Neural cell (in vitro differentiated cells): Measurements from ENCODE around the gene ERC2. TPM values are rescaled to one million over a fixed set of nuclear protein-coding genes. Genes with fewer than 3 reads are reported as not detected.
"Not testable (repeated sequence)": the region's sequence is repeated elsewhere in the genome, so short reads cannot be mapped to it uniquely, and the experiment has no call there.

Source experiments
- H2AFZ ChIP-seq: fragments of 200-600, 300-800 bp; sonication (generic), shearing (Covaris generic); 2 replicates; pipeline ENCODE4 v1.6.0; 2014; ENCODE audit warnings: low read depth, mild to moderate bottlenecking, antibody characterized with exemption, low read length, moderate library complexity
- H3F3A ChIP-seq: fragments of 200-600 bp; shearing (Covaris generic); 2 replicates; pipeline ENCODE4 v1.6.1; 2016; ENCODE audit warnings: mild to moderate bottlenecking, moderate library complexity, mixed read lengths, antibody characterized with exemption, low read length; ENCODE audit not compliant: insufficient read depth, poor library complexity, severe bottlenecking
- H3K27ac ChIP-seq: fragments of 200-600, 300-800 bp; sonication (generic), shearing (Covaris generic); 2 replicates; pipeline ENCODE4 v1.5.1; 2014; ENCODE audit warnings: mild to moderate bottlenecking, low read length, moderate library complexity
- H3K27me3 ChIP-seq: fragments of 300-800, 200-600 bp; sonication (generic), shearing (Covaris generic); 2 replicates; pipeline ENCODE4 v1.6.0; 2014; ENCODE audit warnings: mild to moderate bottlenecking, low read depth, low read length, moderate library complexity; ENCODE audit not compliant: insufficient read depth
- H3K36me3 ChIP-seq: fragments of 300-800, 200-600 bp; sonication (generic), shearing (Covaris generic); 2 replicates; pipeline ENCODE4 v1.5.1; 2014; ENCODE audit warnings: mild to moderate bottlenecking, antibody characterized with exemption, low read length, moderate library complexity; ENCODE audit not compliant: insufficient read depth
- H3K4me2 ChIP-seq: fragments of 300-800, 200-600 bp; sonication (generic), shearing (Covaris generic); 2 replicates; pipeline ENCODE4 v1.6.0; 2014; ENCODE audit warnings: mild to moderate bottlenecking, low read length
- H3K4me3 ChIP-seq: fragments of 300-800, 200-600 bp; sonication (generic), shearing (Covaris generic); 2 replicates; pipeline ENCODE4 v1.5.1; 2014; ENCODE audit warnings: mild to moderate bottlenecking, low read length, moderate library complexity
- H3K79me2 ChIP-seq: fragments of 200-600 bp; shearing (Covaris generic); replicated peaks from 2 replicates; pipeline ENCODE4 v1.6.0; 2014; ENCODE audit warnings: mild to moderate bottlenecking, low read length, moderate library complexity; ENCODE audit not compliant: insufficient read depth
- H3K9ac ChIP-seq: fragments of 300-800, 200-600 bp; sonication (generic), shearing (Covaris generic); 2 replicates; pipeline ENCODE4 v1.6.1; 2016; ENCODE audit warnings: mild to moderate bottlenecking, low read length, mixed read lengths
- H3K9me2 ChIP-seq: fragments of 200-600 bp; shearing (Covaris generic); 2 replicates; pipeline ENCODE4 v1.6.1; 2016; ENCODE audit warnings: mild to moderate bottlenecking, low read length, mixed read lengths; ENCODE audit not compliant: insufficient read depth
- H3K9me3 ChIP-seq: fragments of 200-600, 300-800 bp; sonication (generic), shearing (Covaris generic); 2 replicates; pipeline ENCODE4 v1.6.1; 2016; ENCODE audit warnings: mild to moderate bottlenecking, mixed run types, low read length, moderate library complexity, mixed read lengths
- H4K20me1 ChIP-seq: fragments of 200-600 bp; shearing (Covaris generic); 2 replicates; pipeline ENCODE4 v1.6.1; 2016; ENCODE audit warnings: mild to moderate bottlenecking, mixed run types; ENCODE audit not compliant: insufficient read depth
- CTCF ChIP-seq: fragments of 450-650 bp; IDR thresholded peaks from 2 replicates; pipeline ENCODE4 v1.5.1; 2014; ENCODE audit warnings: antibody characterized with exemption, mild to moderate bottlenecking, moderate library complexity; ENCODE audit not compliant: poor library complexity, severe bottlenecking
- EP300 ChIP-seq: fragments of 450-650 bp; conservative IDR thresholded peaks from 2 replicates; pipeline ENCODE4 v1.6.1; 2014; ENCODE audit warnings: antibody characterized with exemption, mild to moderate bottlenecking, moderate library complexity; ENCODE audit not compliant: poor library complexity, severe bottlenecking
- EZH2 ChIP-seq: fragments of 200-600, 300-800 bp; shearing (Covaris generic), sonication (generic); IDR thresholded peaks from 2 replicates; pipeline ENCODE4 v1.6.1; 2014; ENCODE audit warnings: antibody characterized with exemption, low read length, borderline replicate concordance, mild to moderate bottlenecking; ENCODE audit not compliant: insufficient read depth, poor library complexity, severe bottlenecking
- MXI1 ChIP-seq: fragments of 450-650 bp; conservative IDR thresholded peaks from 2 replicates; pipeline ENCODE4 v1.6.1; 2014; ENCODE audit warnings: antibody characterized with exemption, mild to moderate bottlenecking; ENCODE audit not compliant: poor library complexity, severe bottlenecking
- POLR2AphosphoS5 ChIP-seq: IDR thresholded peaks from 2 replicates; pipeline ENCODE4 v1.6.1; 2012
- RAD21 ChIP-seq: fragments of 450-650 bp; conservative IDR thresholded peaks from 2 replicates; pipeline ENCODE4 v1.6.1; 2014; ENCODE audit warnings: antibody characterized with exemption, mild to moderate bottlenecking, moderate library complexity
- REST ChIP-seq: IDR thresholded peaks from 2 replicates; pipeline ENCODE4 v1.6.1; 2012; ENCODE audit warnings: borderline replicate concordance
- TAF1 ChIP-seq: IDR thresholded peaks from 2 replicates; pipeline ENCODE4 v1.6.1; 2012; ENCODE audit warnings: low read depth
- polyA plus RNA-seq: library from polyadenylated mRNA; depleted of rRNA; stranded (reverse); fragments of >200 nt; gene quantifications from 2 replicates; pipeline ENCODE4 v1.2.3, GENCODE V29; 2014

The ERC2 gene
- polyA plus RNA-seq, 1 donor from 2014 or later = 60.4 TPM

- no peak overlapping the region for H3K4me2 ChIP-seq
- no peaks in the 10 kb centered on the region for H3K36me3 ChIP-seq
- no peaks in the 10 kb centered on the region for H3F3A ChIP-seq
- no peak for TF ChIP-seq POLR2AphosphoS5
- no peak overlapping the region for H3K9ac ChIP-seq
- no peak overlapping the region for H3K27ac ChIP-seq
- no peak overlapping the region for H2AFZ ChIP-seq
- H3K27me3 ChIP-seq = no peaks in the 10 kb centered on the region
- H3K79me2 ChIP-seq = no peaks in the 10 kb centered on the region
- H3K9me2 ChIP-seq = no peaks in the 10 kb centered on the region
- no peaks in the 10 kb centered on the region for H3K9me3 ChIP-seq
- H4K20me1 ChIP-seq = no peaks in the 10 kb centered on the region
- H3K4me3 ChIP-seq = no peak overlapping the region
These were observed 199.5 kb downstream of the ERC2 start for GRCh38 chr3:56268616-56269383.

DNA sequence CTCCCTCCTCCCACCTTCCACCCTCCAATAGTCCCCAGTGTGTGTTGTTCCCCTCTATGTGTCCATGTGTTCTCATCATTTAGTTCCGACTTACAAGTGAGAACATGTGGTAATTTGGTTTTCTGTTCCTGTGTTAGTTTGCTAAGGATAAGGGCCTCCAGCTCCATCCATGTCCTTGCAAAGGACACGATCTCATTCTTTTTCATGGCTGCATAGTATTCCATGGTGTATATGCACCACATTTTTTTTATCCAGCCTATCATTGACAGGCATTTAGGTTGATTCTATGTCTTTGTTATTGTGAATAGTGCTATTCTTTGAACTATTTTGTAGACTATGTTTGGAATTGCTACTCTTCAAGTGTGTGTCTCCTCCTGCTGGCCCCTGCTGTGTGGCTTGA is 206.4 kb downstream of the ERC2 start:
- H3K36me3 ChIP-seq = not testable (repeated sequence)

DNA sequence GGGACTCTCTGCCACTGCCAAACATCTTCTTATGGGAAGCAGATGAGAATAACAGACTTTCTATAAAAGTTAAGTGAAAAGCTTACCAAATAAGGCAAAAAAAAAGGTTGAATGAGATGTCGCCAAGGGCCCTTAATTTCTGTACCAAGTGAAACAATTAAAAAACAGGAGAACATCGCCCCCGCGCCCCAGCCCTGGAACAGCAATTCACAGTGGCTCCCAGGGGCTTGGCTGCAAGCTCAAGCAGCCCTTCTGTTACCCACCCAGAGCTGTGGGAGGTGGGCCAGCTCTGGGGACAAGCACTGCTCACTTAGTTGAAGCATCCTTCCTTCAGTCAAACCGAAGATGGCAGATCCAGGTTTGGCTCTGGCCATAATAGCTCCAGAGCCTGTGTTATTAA is 208.0 kb downstream of the ERC2 start:
- Histone ChIP-seq H3K9me3 (peaks cover 4% of the 10 kb centered on the region), H3K27me3 (no peaks in the 10 kb centered on the region), H3K9me2 (no peaks in the 10 kb centered on the region), H3K36me3 (no peaks in the 10 kb centered on the region), H3F3A (no peaks in the 10 kb centered on the region), H3K9ac (no peak overlapping the region), H2AFZ (no peak overlapping the region), H3K79me2 (no peaks in the 10 kb centered on the region), H3K4me2 (no peak overlapping the region), H3K4me3 (no peak overlapping the region), H4K20me1 (no peaks in the 10 kb centered on the region), H3K27ac (no peak overlapping the region)
- TF ChIP-seq EP300 (no peak), RAD21 (no peak), TAF1 (no peak), POLR2AphosphoS5 (no peak), MXI1 (no peak), REST (no peak)

More for the DNA sequence above, 206.4 kb downstream of the ERC2 start:
- not testable (repeated sequence) for H3K4me2 ChIP-seq, H3K9me2 ChIP-seq, H3K9me3 ChIP-seq, H3K79me2 ChIP-seq, H3K27ac ChIP-seq, H3K27me3 ChIP-seq, H3F3A ChIP-seq, H4K20me1 ChIP-seq, H3K4me3 ChIP-seq, H3K9ac ChIP-seq, H2AFZ ChIP-seq

DNA sequence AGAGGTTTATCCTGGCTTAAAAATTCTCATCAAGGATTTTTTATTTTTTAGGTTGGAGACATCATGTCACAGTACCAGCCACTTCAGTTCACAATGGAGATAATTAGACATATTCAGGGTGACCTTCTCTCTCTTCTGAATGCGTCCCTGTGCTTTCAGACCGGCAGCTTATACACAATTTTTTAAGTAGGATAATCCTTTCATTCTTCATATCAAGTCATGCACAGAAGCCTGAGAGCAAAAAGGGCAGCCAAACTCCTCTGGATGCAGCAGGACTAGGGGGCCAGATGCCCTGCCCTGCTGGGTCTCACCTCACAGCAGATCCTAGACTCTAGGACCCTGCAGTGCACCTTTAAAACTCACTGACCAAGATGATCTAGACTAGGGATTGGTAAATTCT is 210.4 kb downstream of the ERC2 start:
- Histone ChIP-seq H3K27me3 (no peaks in the 10 kb centered on the region), H3K9me3 (peaks cover 4% of the 10 kb centered on the region), H3K4me3 (no peak overlapping the region), H2AFZ (no peak overlapping the region), H3K9ac (no peak overlapping the region), H3K27ac (no peak overlapping the region), H3K36me3 (no peaks in the 10 kb centered on the region), H3K9me2 (no peaks in the 10 kb centered on the region), H4K20me1 (no peaks in the 10 kb centered on the region), H3K4me2 (no peak overlapping the region), H3K79me2 (no peaks in the 10 kb centered on the region), H3F3A (no peaks in the 10 kb centered on the region)
- TF ChIP-seq POLR2AphosphoS5 (no peak), EP300 (no peak), CTCF (no peak), TAF1 (no peak), REST (no peak), EZH2 (no peak), RAD21 (no peak)
